ENCODE results near the gene AKR1B1. TPM values are rescaled to one million over a fixed set of nuclear protein-coding genes. Genes with fewer than 3 reads are reported as not detected.
A peak's percentile ranks its signal among the peaks of the same experiment; 100 is the strongest.

Gene AKR1B1
- total RNA-seq, 1 experiment from 2014 or later, result 94.1 TPM

DNA sequence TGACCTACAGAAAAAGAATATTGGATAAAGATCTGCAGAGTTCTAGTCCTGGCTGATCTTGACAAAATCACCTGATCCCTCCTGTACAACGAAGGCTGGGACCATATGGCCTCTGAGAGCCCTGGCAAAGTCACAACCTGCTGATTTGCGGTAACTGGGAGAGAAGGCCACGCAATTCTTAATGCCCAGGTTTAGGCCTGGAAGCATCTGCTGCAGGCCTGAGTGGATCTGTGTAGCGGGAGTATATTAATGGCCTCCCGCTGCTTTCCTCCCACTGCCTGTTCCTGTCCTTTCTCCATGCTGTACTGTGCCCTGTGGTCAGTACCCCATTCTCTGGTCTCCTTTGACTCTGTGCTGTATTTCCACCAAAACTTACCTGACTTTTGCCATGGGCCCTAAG is 24.2 kb downstream of the AKR1B1 start:
- in situ Hi-C loops (cut with HindIII; ENCODE audit: low pct_unique_long_range_greater_than_20kb, low sequenced_read_pairs), result no loop called here
- no peak for DNase-seq (ENCODE audit: low read depth, low spot score)

GRCh38 chr7:134433430-134433829 is 25.5 kb downstream of the AKR1B1 start:
- no peak for DNase-seq (ENCODE audit: low read depth, low spot score)
- in situ Hi-C loops (cut with HindIII; ENCODE audit: low pct_unique_long_range_greater_than_20kb, low sequenced_read_pairs), result no loop called here

DNA sequence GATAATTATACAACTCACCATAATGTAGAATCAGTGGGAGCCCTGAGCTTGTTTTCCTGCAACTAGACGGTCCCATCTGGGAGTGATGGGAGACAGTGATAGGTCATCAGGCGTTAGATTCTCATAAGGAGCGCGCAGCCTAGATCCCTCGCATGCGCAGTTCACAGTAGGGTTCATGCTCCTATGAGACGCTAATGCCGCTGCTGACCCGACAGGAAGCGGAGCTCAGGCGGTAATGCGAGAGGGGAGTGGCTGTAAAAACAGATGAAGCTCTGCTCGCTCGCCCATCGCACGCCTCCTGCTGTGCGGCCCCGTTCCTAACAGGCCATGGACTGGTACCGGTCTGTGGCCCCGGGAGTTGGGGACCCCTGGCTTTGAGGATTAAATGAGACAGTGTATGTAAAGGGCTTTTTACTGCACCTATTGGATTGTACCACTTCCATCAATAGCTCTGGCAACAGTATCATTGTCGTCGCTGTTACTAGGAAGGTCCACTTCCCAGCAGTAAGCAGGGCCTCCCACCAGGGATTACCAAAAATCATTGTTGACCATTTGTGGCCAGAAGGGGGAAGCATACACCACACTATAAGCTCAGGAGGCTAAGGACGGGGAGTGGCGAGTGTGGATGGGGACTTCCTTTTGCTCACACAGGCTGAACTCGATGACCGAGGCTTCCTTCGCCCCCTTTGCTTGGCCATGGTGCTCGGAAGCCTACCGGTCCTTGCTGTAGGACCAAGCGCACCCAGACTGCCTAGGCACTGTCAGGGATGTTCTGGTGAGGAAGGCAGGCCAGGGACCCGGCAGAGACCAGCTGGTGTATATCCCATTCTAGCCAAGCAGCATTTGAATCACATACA is 26.4 kb downstream of the AKR1B1 start:
- in situ Hi-C loops (cut with HindIII; ENCODE audit: low pct_unique_long_range_greater_than_20kb, low sequenced_read_pairs), result no loop called here
- DNase-seq (ENCODE audit: low read depth, low spot score), result peak; percentile 99

DNA sequence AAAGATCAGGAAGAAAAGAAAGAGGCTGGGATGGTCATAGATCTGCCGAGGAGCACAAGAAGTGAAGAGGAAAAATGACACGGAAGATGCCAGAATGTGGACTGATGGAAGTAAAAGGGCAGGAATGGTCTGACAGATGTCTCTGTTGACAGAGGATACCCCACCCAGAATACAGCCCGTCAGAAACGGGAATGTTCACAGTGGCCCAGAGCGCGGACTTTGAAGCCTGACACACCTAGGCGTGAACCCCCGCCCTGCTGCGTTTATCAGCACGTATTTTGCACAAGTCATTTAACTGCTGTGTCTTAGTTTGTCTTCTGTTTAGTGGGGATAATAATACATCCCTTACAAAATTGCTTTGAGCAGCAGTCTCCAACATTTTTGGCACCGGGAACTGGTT is 27.1 kb downstream of the AKR1B1 start:
- in situ Hi-C loops (cut with HindIII; ENCODE audit: low pct_unique_long_range_greater_than_20kb, low sequenced_read_pairs), result no loop called here
- DNase-seq (ENCODE audit: low read depth, low spot score), result no peak

DNA sequence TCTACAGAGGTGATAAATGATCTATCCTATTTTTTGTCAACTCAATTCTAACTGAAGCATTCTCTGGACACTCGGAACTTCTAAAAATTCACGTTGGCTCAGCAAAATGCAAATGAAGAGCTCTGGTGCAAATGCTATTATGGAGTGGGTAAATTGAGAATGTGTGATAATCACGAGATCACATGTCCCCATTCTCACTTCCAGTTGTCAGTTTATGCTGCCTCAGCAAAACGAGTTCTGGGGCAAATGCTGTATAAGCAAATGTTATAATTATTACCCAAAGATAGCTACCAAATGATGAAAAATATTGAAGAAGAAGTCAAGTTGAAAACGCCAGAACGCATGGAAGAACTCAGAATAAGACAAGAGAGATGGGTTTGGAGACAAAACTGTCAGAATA is 29.4 kb downstream of the AKR1B1 start:
- in situ Hi-C loops (cut with HindIII; ENCODE audit: low pct_unique_long_range_greater_than_20kb, low sequenced_read_pairs), result no loop called here
- no peak for DNase-seq (ENCODE audit: low read depth, low spot score)

DNA sequence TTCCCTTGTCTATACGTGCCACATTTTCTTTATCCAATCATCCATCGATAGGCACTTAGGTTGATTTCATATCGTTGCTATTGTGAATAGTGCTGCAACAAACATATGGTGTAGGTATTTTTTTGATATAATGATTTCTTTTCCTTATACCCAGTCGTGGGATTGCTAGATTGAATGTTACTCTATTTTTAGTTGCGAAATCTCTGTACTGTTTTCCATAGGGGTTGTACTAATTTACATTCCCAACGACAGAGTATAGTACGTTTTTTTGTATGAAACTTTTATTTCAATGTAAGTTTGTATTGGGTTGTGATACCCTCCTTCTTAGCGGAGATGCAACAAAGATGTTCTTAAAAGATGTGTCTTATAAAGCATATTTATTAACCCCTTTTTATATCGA is 30.0 kb downstream of the AKR1B1 start:
- DNase-seq (ENCODE audit: low read depth, low spot score), result no peak
- in situ Hi-C loops (cut with HindIII; ENCODE audit: low pct_unique_long_range_greater_than_20kb, low sequenced_read_pairs), result no loop called here

- in situ Hi-C loops (cut with HindIII; ENCODE audit: low pct_unique_long_range_greater_than_20kb, low sequenced_read_pairs), result no loop called here
- DNase-seq (ENCODE audit: low read depth, low spot score), result no peak
Observed at GRCh38 chr7:134427896-134428295, 31.0 kb downstream of the AKR1B1 start.

DNA sequence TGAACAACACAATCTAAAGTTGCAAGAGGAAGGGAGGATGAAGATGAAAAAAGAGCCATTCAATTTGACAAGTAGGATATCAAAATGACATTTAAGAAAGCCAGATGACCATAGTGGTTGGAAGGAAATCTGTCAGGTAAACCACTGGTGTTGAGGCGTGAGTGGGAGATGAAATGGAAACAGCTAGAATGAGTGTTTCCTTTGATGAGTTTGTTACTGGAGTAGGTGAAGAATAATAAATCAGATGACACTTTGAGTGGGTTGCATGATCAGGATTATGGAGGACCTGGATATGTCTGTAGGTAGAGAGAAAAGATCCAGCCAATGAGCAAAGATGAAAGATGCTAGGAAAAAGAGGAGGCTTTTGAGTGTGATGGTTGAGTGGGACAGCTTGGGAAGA is 33.1 kb downstream of the AKR1B1 start:
- DNase-seq (ENCODE audit: low read depth, low spot score), result no peak
- in situ Hi-C loops (cut with HindIII; ENCODE audit: low pct_unique_long_range_greater_than_20kb, low sequenced_read_pairs), result no loop called here

GRCh38 chr7:134422638-134423037 is 36.3 kb downstream of the AKR1B1 start:
- no peak for DNase-seq (ENCODE audit: low read depth, low spot score)
- in situ Hi-C loops (cut with HindIII; ENCODE audit: low pct_unique_long_range_greater_than_20kb, low sequenced_read_pairs), result no loop called here

- no peak for DNase-seq (ENCODE audit: low read depth, low spot score)
- in situ Hi-C loops (cut with HindIII; ENCODE audit: low pct_unique_long_range_greater_than_20kb, low sequenced_read_pairs), result no loop called here
Observed at GRCh38 chr7:134422008-134422407, 36.9 kb downstream of the AKR1B1 start.

- peak; percentile 89 for DNase-seq (ENCODE audit: low read depth, low spot score)
- in situ Hi-C loops (cut with HindIII; ENCODE audit: low pct_unique_long_range_greater_than_20kb, low sequenced_read_pairs), result no loop called here
Observed at GRCh38 chr7:134420424-134421125, 38.3 kb downstream of the AKR1B1 start.

DNA sequence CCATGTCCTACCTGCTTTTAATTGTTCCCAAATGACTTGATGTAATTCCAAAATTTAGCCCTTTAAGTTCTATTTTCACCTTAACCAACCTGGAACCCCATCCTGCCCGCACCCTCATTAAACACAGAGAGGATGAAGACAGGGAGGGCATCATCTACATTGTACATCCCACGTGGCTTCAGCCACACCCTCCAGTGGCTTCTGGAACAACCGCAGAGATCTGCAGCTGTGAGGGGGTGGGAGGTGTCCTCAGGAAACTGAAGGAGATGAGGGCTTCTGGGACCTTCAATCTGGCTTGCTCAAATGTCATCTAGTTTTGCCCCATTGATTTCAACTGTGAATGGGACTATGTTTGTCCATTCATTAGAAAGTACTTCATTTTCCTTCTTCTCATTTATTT is 39.0 kb downstream of the AKR1B1 start:
- no peak for DNase-seq (ENCODE audit: low read depth, low spot score)
- in situ Hi-C loops (cut with HindIII; ENCODE audit: low pct_unique_long_range_greater_than_20kb, low sequenced_read_pairs), result no loop called here

DNA sequence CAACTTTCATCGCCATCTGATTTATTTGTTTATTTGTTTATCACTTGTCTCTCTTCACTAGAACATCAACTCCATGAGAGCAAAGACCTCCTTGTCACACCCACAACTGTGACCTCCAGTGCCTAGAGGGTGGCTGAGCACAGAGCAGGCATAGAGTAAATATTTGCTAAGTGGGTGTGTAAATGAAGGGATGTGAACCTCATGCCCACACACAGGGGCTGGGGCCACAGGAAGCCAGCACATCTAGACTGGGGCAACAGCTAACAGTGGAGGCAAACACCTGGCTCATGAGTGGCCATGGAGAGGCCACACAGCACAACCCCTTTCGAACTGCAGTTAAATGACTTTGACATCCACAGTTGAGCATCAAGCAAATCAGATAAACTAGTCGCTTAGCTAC is 39.8 kb downstream of the AKR1B1 start:
- in situ Hi-C loops (cut with HindIII; ENCODE audit: low pct_unique_long_range_greater_than_20kb, low sequenced_read_pairs), result no loop called here
- DNase-seq (ENCODE audit: low read depth, low spot score), result no peak

DNA sequence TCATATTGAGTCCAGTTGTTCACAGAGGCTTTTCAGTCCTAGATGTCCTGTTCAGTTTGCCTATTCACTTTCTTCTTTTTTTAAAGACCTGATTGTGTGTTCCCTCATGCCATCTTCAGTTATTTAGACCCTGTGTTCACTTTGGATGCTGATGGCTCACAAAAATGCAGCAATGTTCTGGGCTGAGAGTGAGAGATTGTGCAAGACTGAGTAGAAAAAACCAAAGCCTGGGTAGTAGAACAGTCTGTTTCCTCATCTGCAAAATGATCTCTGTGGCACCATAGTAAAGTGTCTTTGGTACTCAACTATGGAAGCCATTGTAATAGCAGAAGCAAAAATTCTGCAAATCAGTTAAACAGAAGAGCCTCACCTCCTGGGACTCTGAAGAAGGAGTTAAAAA is 43.2 kb downstream of the AKR1B1 start:
- in situ Hi-C loops (cut with HindIII; ENCODE audit: low pct_unique_long_range_greater_than_20kb, low sequenced_read_pairs), result no loop called here
- DNase-seq (ENCODE audit: low read depth, low spot score), result no peak

- DNase-seq (ENCODE audit: low read depth, low spot score), result no peak
- in situ Hi-C loops (cut with HindIII; ENCODE audit: low pct_unique_long_range_greater_than_20kb, low sequenced_read_pairs), result no loop called here
Observed at GRCh38 chr7:134414109-134414508, 44.8 kb downstream of the AKR1B1 start.

GRCh38 chr7:134407311-134407710 is 51.6 kb downstream of the AKR1B1 start:
- DNase-seq (ENCODE audit: low read depth, low spot score), result no peak
- in situ Hi-C loops (cut with HindIII; ENCODE audit: low pct_unique_long_range_greater_than_20kb, low sequenced_read_pairs), result no loop called here

DNA sequence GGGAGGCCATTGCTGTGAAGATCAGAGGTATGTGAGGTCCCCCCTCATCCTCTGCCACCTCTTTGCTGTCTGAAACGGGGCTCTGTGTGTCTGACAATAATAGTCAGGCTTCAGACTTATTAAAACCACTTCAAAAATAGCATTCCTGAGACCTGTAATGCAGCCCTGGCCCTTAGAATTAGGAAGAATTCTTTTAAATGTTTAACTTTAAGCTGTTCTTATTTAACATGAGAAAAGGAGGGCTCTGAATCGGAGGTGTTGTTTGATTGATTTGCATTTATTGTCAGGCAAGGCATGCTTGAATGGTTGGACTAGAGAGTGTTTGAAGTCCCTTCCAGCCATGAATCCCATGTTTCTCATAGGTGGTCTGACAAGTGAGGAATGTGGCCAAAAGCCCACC is 52.5 kb downstream of the AKR1B1 start:
- in situ Hi-C loops (cut with HindIII; ENCODE audit: low pct_unique_long_range_greater_than_20kb, low sequenced_read_pairs), result no loop called here
- DNase-seq (ENCODE audit: low read depth, low spot score), result no peak

GRCh38 chr7:134405299-134405698 is 53.6 kb downstream of the AKR1B1 start:
- no peak for DNase-seq (ENCODE audit: low read depth, low spot score)
- in situ Hi-C loops (cut with HindIII; ENCODE audit: low pct_unique_long_range_greater_than_20kb, low sequenced_read_pairs), result no loop called here

GRCh38 chr7:134403062-134403461 is 55.8 kb downstream of the AKR1B1 start:
- DNase-seq (ENCODE audit: low read depth, low spot score), result no peak
- in situ Hi-C loops (cut with HindIII; ENCODE audit: low pct_unique_long_range_greater_than_20kb, low sequenced_read_pairs), result no loop called here
